ENCODE measurements around the gene SUN2. TPM values are rescaled to one million over a fixed set of nuclear protein-coding genes. Genes with fewer than 3 reads are reported as not detected.
A peak's percentile ranks its signal among the peaks of the same experiment; 100 is the strongest.

Gene SUN2
- total RNA-seq, 2 experiments from 2014 or later = 101 to 107 TPM

- ChIA-PET CTCF (interaction anchor here (1.5 kb wide), 1 partner anchor 9 kb away, joined by 3 read pairs; no protein-coding TSS in a partner anchor), POLR2A (interaction anchor here (40.0 to 41.0 kb wide), 2 partner anchors 3 to 15 kb away, joined by 905 read pairs; partner anchors contain the start of genes GTPBP1 and SUN2)
- intact Hi-C loops (cut with micrococcal nuclease) = no loop called here
- peaks cover 65% of the 10 kb centered on the region for H3K36me3 Mint-ChIP-seq (ENCODE audit: low read depth)
- peaks cover 41% of the 10 kb centered on the region for H3K4me1 Mint-ChIP-seq (ENCODE audit: low read depth)
- H3K4me3 Mint-ChIP-seq = no peak overlapping the region
- H3K27ac Mint-ChIP-seq = peak overlapping the region; percentile 85
- DNase-seq = no peak
- H3K9me3 Mint-ChIP-seq = no peaks in the 10 kb centered on the region
- no peaks in the 10 kb centered on the region for H3K27me3 Mint-ChIP-seq
- TF ChIP-seq CTCF (IDR thresholded peaks at IDR 0.05) = no peak
- ATAC-seq = no peak
Measured at GRCh38 chr22:38738475-38739070, 17.2 kb downstream of the SUN2 start.

GRCh38 chr22:38737302-38738060 lies 18.3 kb downstream of the SUN2 start:
- TF ChIP-seq CTCF (IDR thresholded peaks at IDR 0.05) = no peak
- peaks cover 59% of the 10 kb centered on the region for H3K36me3 Mint-ChIP-seq (ENCODE audit: low read depth)
- intact Hi-C loops (cut with micrococcal nuclease) = no loop called here
- H3K27ac Mint-ChIP-seq = peak overlapping the region; percentile 85
- POLR2A ChIA-PET = interaction anchor here (0.9 to 41.0 kb wide), 3 partner anchors 4 to 121 kb away, joined by 3 to 905 read pairs (median 905); partner anchors contain the start of genes GTPBP1 and SUN2
- CTCF ChIA-PET = interaction anchor here (1.5 to 6.2 kb wide), 2 partner anchors 10 to 16 kb away, joined by 3 to 73 read pairs; no protein-coding TSS in a partner anchor
- no peaks in the 10 kb centered on the region for H3K9me3 Mint-ChIP-seq
- DNase-seq (no peak), ATAC-seq (no peak)
- peaks cover 44% of the 10 kb centered on the region for H3K4me1 Mint-ChIP-seq (ENCODE audit: low read depth)
- H3K4me3 Mint-ChIP-seq = no peak overlapping the region
- H3K27me3 Mint-ChIP-seq = no peaks in the 10 kb centered on the region

- no peak for TF ChIP-seq CTCF (IDR thresholded peaks at IDR 0.05)
- Mint-ChIP-seq H3K36me3 (ENCODE audit: low read depth) (peaks cover 50% of the 10 kb centered on the region), H3K27ac (peak overlapping the region; percentile 85), H3K9me3 (no peaks in the 10 kb centered on the region), H3K4me1 (ENCODE audit: low read depth) (peaks cover 42% of the 10 kb centered on the region), H3K27me3 (no peaks in the 10 kb centered on the region), H3K4me3 (no peak overlapping the region)
- POLR2A ChIA-PET = interaction anchor here (40.0 to 41.0 kb wide), 2 partner anchors 6 to 12 kb away, joined by 905 read pairs; partner anchors contain the start of genes GTPBP1 and SUN2
- intact Hi-C loops (cut with micrococcal nuclease) = no loop called here
- CTCF ChIA-PET = interaction anchor here (1.0 to 6.2 kb wide), 4 partner anchors 14 to 30 kb away, joined by 3 to 73 read pairs (median 22); no protein-coding TSS in a partner anchor
- DNase-seq (peak; percentile 34), ATAC-seq (peak; percentile 7)
Measured at GRCh38 chr22:38736257-38736570, 19.6 kb downstream of the SUN2 start.

GRCh38 chr22:38735465-38736256 lies 20.1 kb downstream of the SUN2 start:
- ChIA-PET POLR2A (interaction anchor here (0.7 to 41.0 kb wide), 3 partner anchors 6 to 254 kb away, joined by 3 to 905 read pairs (median 905); partner anchors contain the start of genes GTPBP1 and SUN2), CTCF (interaction anchor here (1.0 to 6.2 kb wide), 6 partner anchors 7 to 30 kb away, joined by 3 to 73 read pairs (median 26); no protein-coding TSS in a partner anchor)
- no peak for DNase-seq
- intact Hi-C loops (cut with micrococcal nuclease) = no loop called here
- H3K4me3 Mint-ChIP-seq = no peak overlapping the region
- no peaks in the 10 kb centered on the region for H3K27me3 Mint-ChIP-seq
- peaks cover 42% of the 10 kb centered on the region for H3K4me1 Mint-ChIP-seq (ENCODE audit: low read depth)
- peak overlapping the region; percentile 85 for H3K27ac Mint-ChIP-seq
- no peaks in the 10 kb centered on the region for H3K9me3 Mint-ChIP-seq
- no peak for TF ChIP-seq CTCF (IDR thresholded peaks at IDR 0.05)
- ATAC-seq = peak; percentile 37
- H3K36me3 Mint-ChIP-seq (ENCODE audit: low read depth) = peaks cover 48% of the 10 kb centered on the region

All from activated CD8-positive, alpha-beta T cell treated with anti-CD3 and anti-CD28 coated beads for 36 hours (primary cell).